K562 (cell line): ENCODE results near the gene METTL8. TPM values are rescaled to one million over a fixed set of nuclear protein-coding genes. Genes with fewer than 3 reads are reported as not detected.

Source experiments
- NFIX ChIP-seq: fragments of 250-450 bp; sonication (Bioruptor Pico); IDR thresholded peaks from 2 replicates; pipeline ENCODE4 v1.4.0; 2020; ENCODE audit warnings: low read depth, mild to moderate bottlenecking, moderate library complexity
- ZBED1 ChIP-seq: IDR thresholded peaks from 2 replicates; pipeline ENCODE4 v1.6.1; 2014
- ZNF282 ChIP-seq: sonication (generic); formaldehyde crosslinking; IDR thresholded peaks from 2 replicates; pipeline ENCODE4 v1.8.1; 2023; ENCODE audit warnings: missing genetic modification reagents
- polyA plus RNA-seq, 8 experiments: library from polyadenylated mRNA; depleted of rRNA in 4 of 8; stranded (reverse) in 5 of 8; unstranded in 3 of 8; fragments of >200 nt; fragmentation: Nextera tagmentation in 2 of 8; fragmentation: Illumina TruSeq in 1 of 8; extraction: Ambion mirVana in 2 of 8; extraction: Trizol in 1 of 8; gene quantifications; 2 replicates each; pipeline versions ENCODE4 v1.2.1 to v1.2.3, GENCODE V29; 2011 to 2014; ENCODE audit warnings: inconsistent platforms in 1 of 8, missing spikeins in 1 of 8
- total RNA-seq, 7 experiments: library from RNA; depleted of rRNA in 6 of 7; stranded (reverse); fragments of >200 nt in 6 of 7; fragmentation: Illumina TruSeq in 2 of 7; extraction: Trizol in 2 of 7; gene quantifications; 2 replicates each; pipeline versions ENCODE4 v1.2.1 to v1.2.3, GENCODE V29; 2011 to 2021; ENCODE audit warnings: low replicate concordance in 1 of 7
- TF ChIP-seq, protein P1 (sequence below): fragments of 250-450 bp; sonication (Bioruptor Pico); IDR thresholded peaks from 2 replicates; pipeline ENCODE4 v1.4.0; 2020; ENCODE audit warnings: mild to moderate bottlenecking, moderate library complexity
- TF ChIP-seq, protein P2 (sequence below), 2 experiments: fragments of 450-650 bp in 1 of 2; IDR thresholded peaks; 2 replicates each; pipeline ENCODE4 v1.6.1; 2011 to 2017; ENCODE audit warnings: low read depth in 2 of 2, antibody characterized with exemption in 1 of 2, borderline replicate concordance in 1 of 2, low read length in 1 of 2, mild to moderate bottlenecking in 1 of 2, mixed read lengths in 1 of 2; ENCODE audit not compliant: control insufficient read depth in 1 of 2
- TF ChIP-seq, protein P3 (sequence below): fragments of 250-450 bp; sonication (Bioruptor Pico); IDR thresholded peaks from 2 replicates; pipeline ENCODE4 v1.9.0; 2021; ENCODE audit warnings: mild to moderate bottlenecking, inconsistent platforms
- TF ChIP-seq, protein P4 (sequence below): fragments of 450-650 bp; conservative IDR thresholded peaks from 2 replicates; pipeline ENCODE4 v1.6.1; 2016; ENCODE audit warnings: missing genetic modification characterization, low read depth, mild to moderate bottlenecking, control low read depth, missing compliant biosample characterization
- TF ChIP-seq, protein P5 (sequence below): fragments of 450-650 bp; IDR thresholded peaks from 2 replicates; pipeline ENCODE4 v1.7.1; 2018; ENCODE audit warnings: mild to moderate bottlenecking, low read depth; ENCODE audit not compliant: partially characterized antibody

METTL8 gene
- total and polyA plus RNA-seq, 9 of the 15 experiments (the other 6 are each of a cell fraction or from before 2014, with no cell fraction given) = 12.9 to 52.6 (median 33.7) TPM

- TF ChIP-seq, protein P1, sequence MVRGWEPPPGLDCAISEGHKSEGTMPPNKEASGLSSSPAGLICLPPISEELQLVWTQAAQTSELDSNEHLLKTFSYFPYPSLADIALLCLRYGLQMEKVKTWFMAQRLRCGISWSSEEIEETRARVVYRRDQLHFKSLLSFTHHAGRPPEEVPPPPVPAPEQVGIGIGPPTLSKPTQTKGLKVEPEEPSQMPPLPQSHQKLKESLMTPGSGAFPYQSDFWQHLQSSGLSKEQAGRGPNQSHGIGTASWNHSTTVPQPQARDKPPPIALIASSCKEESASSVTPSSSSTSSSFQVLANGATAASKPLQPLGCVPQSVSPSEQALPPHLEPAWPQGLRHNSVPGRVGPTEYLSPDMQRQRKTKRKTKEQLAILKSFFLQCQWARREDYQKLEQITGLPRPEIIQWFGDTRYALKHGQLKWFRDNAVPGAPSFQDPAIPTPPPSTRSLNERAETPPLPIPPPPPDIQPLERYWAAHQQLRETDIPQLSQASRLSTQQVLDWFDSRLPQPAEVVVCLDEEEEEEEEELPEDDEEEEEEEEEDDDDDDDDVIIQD (CRISPR knock-in tag) = no peak
- TF ChIP-seq, protein P2, sequence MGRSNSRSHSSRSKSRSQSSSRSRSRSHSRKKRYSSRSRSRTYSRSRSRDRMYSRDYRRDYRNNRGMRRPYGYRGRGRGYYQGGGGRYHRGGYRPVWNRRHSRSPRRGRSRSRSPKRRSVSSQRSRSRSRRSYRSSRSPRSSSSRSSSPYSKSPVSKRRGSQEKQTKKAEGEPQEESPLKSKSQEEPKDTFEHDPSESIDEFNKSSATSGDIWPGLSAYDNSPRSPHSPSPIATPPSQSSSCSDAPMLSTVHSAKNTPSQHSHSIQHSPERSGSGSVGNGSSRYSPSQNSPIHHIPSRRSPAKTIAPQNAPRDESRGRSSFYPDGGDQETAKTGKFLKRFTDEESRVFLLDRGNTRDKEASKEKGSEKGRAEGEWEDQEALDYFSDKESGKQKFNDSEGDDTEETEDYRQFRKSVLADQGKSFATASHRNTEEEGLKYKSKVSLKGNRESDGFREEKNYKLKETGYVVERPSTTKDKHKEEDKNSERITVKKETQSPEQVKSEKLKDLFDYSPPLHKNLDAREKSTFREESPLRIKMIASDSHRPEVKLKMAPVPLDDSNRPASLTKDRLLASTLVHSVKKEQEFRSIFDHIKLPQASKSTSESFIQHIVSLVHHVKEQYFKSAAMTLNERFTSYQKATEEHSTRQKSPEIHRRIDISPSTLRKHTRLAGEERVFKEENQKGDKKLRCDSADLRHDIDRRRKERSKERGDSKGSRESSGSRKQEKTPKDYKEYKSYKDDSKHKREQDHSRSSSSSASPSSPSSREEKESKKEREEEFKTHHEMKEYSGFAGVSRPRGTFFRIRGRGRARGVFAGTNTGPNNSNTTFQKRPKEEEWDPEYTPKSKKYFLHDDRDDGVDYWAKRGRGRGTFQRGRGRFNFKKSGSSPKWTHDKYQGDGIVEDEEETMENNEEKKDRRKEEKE (IDR thresholded peaks at IDR 0.05; ENCODE audit: borderline replicate concordance in 1 of 2, control insufficient read depth in 1 of 2, low read depth in 2 of 2, low read length in 1 of 2) = no peak
- TF ChIP-seq ZBED1 (no peak), ZNF282 (CRISPR knock-in tag) (no peak), NFIX (CRISPR knock-in tag) (no peak)
- TF ChIP-seq, protein P3, sequence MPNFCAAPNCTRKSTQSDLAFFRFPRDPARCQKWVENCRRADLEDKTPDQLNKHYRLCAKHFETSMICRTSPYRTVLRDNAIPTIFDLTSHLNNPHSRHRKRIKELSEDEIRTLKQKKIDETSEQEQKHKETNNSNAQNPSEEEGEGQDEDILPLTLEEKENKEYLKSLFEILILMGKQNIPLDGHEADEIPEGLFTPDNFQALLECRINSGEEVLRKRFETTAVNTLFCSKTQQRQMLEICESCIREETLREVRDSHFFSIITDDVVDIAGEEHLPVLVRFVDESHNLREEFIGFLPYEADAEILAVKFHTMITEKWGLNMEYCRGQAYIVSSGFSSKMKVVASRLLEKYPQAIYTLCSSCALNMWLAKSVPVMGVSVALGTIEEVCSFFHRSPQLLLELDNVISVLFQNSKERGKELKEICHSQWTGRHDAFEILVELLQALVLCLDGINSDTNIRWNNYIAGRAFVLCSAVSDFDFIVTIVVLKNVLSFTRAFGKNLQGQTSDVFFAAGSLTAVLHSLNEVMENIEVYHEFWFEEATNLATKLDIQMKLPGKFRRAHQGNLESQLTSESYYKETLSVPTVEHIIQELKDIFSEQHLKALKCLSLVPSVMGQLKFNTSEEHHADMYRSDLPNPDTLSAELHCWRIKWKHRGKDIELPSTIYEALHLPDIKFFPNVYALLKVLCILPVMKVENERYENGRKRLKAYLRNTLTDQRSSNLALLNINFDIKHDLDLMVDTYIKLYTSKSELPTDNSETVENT = no peak
- TF ChIP-seq, protein P4, sequence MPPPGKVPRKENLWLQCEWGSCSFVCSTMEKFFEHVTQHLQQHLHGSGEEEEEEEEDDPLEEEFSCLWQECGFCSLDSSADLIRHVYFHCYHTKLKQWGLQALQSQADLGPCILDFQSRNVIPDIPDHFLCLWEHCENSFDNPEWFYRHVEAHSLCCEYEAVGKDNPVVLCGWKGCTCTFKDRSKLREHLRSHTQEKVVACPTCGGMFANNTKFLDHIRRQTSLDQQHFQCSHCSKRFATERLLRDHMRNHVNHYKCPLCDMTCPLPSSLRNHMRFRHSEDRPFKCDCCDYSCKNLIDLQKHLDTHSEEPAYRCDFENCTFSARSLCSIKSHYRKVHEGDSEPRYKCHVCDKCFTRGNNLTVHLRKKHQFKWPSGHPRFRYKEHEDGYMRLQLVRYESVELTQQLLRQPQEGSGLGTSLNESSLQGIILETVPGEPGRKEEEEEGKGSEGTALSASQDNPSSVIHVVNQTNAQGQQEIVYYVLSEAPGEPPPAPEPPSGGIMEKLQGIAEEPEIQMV (tag) = no peak
- TF ChIP-seq, protein P5, sequence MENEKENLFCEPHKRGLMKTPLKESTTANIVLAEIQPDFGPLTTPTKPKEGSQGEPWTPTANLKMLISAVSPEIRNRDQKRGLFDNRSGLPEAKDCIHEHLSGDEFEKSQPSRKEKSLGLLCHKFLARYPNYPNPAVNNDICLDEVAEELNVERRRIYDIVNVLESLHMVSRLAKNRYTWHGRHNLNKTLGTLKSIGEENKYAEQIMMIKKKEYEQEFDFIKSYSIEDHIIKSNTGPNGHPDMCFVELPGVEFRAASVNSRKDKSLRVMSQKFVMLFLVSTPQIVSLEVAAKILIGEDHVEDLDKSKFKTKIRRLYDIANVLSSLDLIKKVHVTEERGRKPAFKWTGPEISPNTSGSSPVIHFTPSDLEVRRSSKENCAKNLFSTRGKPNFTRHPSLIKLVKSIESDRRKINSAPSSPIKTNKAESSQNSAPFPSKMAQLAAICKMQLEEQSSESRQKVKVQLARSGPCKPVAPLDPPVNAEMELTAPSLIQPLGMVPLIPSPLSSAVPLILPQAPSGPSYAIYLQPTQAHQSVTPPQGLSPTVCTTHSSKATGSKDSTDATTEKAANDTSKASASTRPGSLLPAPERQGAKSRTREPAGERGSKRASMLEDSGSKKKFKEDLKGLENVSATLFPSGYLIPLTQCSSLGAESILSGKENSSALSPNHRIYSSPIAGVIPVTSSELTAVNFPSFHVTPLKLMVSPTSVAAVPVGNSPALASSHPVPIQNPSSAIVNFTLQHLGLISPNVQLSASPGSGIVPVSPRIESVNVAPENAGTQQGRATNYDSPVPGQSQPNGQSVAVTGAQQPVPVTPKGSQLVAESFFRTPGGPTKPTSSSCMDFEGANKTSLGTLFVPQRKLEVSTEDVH = no peak
- TF ChIP-seq, all 486 proteins: peak for 0
These were observed 89.6 kb downstream of the METTL8 start (continued) for GRCh38 chr2:171344182-171344581.
